PC-9 (cell line): ENCODE data around the gene MFSD6.
"Not testable (repeated sequence)": the region's sequence is repeated elsewhere in the genome, so short reads cannot be mapped to it uniquely, and the experiment has no call there.

Source experiments
- EZH2 ChIP-seq: fragments of 200-600 bp; sonication (generic); IDR thresholded peaks from 2 replicates; pipeline ENCODE4 v1.8.0; 2017; ENCODE audit warnings: antibody characterized with exemption, low read depth
- TF ChIP-seq, protein P1 (sequence below): fragments of 200-600 bp; sonication (generic); conservative IDR thresholded peaks from 2 replicates; pipeline ENCODE4 v1.6.1; 2017; ENCODE audit warnings: mixed run types, antibody characterized with exemption, mild to moderate bottlenecking, moderate library complexity

- TF ChIP-seq, protein P1, sequence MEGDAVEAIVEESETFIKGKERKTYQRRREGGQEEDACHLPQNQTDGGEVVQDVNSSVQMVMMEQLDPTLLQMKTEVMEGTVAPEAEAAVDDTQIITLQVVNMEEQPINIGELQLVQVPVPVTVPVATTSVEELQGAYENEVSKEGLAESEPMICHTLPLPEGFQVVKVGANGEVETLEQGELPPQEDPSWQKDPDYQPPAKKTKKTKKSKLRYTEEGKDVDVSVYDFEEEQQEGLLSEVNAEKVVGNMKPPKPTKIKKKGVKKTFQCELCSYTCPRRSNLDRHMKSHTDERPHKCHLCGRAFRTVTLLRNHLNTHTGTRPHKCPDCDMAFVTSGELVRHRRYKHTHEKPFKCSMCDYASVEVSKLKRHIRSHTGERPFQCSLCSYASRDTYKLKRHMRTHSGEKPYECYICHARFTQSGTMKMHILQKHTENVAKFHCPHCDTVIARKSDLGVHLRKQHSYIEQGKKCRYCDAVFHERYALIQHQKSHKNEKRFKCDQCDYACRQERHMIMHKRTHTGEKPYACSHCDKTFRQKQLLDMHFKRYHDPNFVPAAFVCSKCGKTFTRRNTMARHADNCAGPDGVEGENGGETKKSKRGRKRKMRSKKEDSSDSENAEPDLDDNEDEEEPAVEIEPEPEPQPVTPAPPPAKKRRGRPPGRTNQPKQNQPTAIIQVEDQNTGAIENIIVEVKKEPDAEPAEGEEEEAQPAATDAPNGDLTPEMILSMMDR = not testable (repeated sequence)
- TF ChIP-seq EZH2 = not testable (repeated sequence)
These were observed 86.6 kb downstream of the MFSD6 start for GRCh38 chr2:190494600-190495227.
